ENCODE results near the gene NAV1.

GRCh38 chr1:201508809-201509208, 30.1 kb upstream of the NAV1 start:
- TF ChIP-seq PKNOX1 (IDR thresholded peaks at IDR 0.05) (no peak), SP1 (IDR thresholded peaks at IDR 0.05) (no peak), ELF4 (IDR thresholded peaks at IDR 0.05) (no peak), FOXK2 (IDR thresholded peaks at IDR 0.05) (no peak)
